Sigmoid colon (tissue), 4 donors: ENCODE results near the gene P3H2.

Experiments
- EP300 ChIP-seq, 4 donors: sonication (generic); formaldehyde crosslinking; IDR thresholded peaks; one replicate each; pipeline ENCODE4 v1.6.1; 2017; ENCODE audit warnings: antibody characterized with exemption in 4 of 4
- POLR2A ChIP-seq, 2 donors: fragments of 450-650 bp; IDR thresholded peaks; one replicate each; pipeline ENCODE4 v1.6.1; 2016; ENCODE audit warnings: antibody characterized with exemption in 2 of 2, mild to moderate bottlenecking in 2 of 2, moderate library complexity in 2 of 2
- POLR2AphosphoS5 ChIP-seq, 4 donors: sonication (generic); formaldehyde crosslinking; IDR thresholded peaks; one replicate each; pipeline ENCODE4 v1.6.1; 2017; ENCODE audit warnings: antibody characterized with exemption in 4 of 4
- TF ChIP-seq, protein P1 (sequence below), 4 experiments: fragments of 450-650 bp in 3 of 4; fragments of 200-600 bp in 1 of 4; IDR thresholded peaks; one replicate each; pipeline ENCODE4 v1.5.1; 2016 to 2019; ENCODE audit warnings: antibody characterized with exemption in 4 of 4, mild to moderate bottlenecking in 3 of 4, moderate library complexity in 2 of 4

DNA sequence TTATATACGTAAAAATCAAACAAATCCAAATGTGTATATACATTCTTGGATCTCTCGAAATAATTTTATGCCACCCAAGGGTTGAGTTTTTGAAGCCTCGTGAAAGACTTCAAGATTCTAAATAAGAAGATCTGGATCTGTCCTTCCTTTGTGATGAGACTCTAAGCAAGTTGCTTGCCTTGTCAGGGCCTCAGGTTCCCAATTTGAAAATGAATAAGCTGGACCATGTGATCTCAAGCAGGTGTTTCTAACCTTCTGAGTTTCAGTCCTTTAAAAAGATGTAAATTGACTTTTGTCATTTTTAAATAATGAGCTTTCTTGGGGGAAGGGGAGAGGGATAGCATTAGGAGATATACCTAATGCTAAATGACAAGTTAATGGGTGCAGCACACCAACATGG, 137.1 kb downstream of the P3H2 start:
- TF ChIP-seq POLR2A (IDR thresholded peaks at IDR 0.05) (no peak), EP300 (IDR thresholded peaks at IDR 0.05) (no peak), POLR2AphosphoS5 (IDR thresholded peaks at IDR 0.05) (no peak)
- TF ChIP-seq, protein P1, sequence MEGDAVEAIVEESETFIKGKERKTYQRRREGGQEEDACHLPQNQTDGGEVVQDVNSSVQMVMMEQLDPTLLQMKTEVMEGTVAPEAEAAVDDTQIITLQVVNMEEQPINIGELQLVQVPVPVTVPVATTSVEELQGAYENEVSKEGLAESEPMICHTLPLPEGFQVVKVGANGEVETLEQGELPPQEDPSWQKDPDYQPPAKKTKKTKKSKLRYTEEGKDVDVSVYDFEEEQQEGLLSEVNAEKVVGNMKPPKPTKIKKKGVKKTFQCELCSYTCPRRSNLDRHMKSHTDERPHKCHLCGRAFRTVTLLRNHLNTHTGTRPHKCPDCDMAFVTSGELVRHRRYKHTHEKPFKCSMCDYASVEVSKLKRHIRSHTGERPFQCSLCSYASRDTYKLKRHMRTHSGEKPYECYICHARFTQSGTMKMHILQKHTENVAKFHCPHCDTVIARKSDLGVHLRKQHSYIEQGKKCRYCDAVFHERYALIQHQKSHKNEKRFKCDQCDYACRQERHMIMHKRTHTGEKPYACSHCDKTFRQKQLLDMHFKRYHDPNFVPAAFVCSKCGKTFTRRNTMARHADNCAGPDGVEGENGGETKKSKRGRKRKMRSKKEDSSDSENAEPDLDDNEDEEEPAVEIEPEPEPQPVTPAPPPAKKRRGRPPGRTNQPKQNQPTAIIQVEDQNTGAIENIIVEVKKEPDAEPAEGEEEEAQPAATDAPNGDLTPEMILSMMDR (IDR thresholded peaks at IDR 0.05), result no peak
